DND-41 (cell line): Measurements from ENCODE around the gene SATL1.

Experiments used
- ATAC-seq: fragments of 200-7000 bp; cut with Tn5 transposase; 3 replicates; pipeline ENCODE4 v1.9.1; 2021; ENCODE audit warnings: low read depth; ENCODE audit not compliant: insufficient read depth
- DNase-seq: peaks from one replicate; pipeline ENCODE4 v3.0.0-alpha.2; 2020
- H2AFZ ChIP-seq: 2 replicates; pipeline ENCODE4 v1.6.0; 2012; ENCODE audit warnings: low read depth, low read length
- H3K27ac ChIP-seq: 2 replicates; pipeline ENCODE4 v1.5.1; 2012; ENCODE audit warnings: low read length, inconsistent platforms
- H3K27me3 ChIP-seq: fragments of 200-600 bp; sonication (generic); 2 replicates; pipeline ENCODE4 v1.6.0; 2012; ENCODE audit warnings: low read length, mild to moderate bottlenecking, inconsistent platforms; ENCODE audit not compliant: insufficient read depth, poor library complexity
- H3K36me3 ChIP-seq: 2 replicates; pipeline ENCODE4 v1.5.1; 2012; ENCODE audit warnings: low read length, inconsistent platforms; ENCODE audit not compliant: insufficient read depth
- H3K4me1 ChIP-seq: 2 replicates; pipeline ENCODE4 v1.5.1; 2012; ENCODE audit warnings: mild to moderate bottlenecking, low read length; ENCODE audit not compliant: insufficient read depth
- H3K4me2 ChIP-seq: 2 replicates; pipeline ENCODE4 v1.6.0; 2012; ENCODE audit warnings: mild to moderate bottlenecking, moderate library complexity, low read length, inconsistent platforms; ENCODE audit not compliant: insufficient read depth
- H3K4me3 ChIP-seq, 2 experiments: fragments of 200-600 bp in 1 of 2; shearing (Covaris generic) in 1 of 2; 2 replicates each; pipeline ENCODE4 v1.5.1; 2012 to 2016; ENCODE audit warnings: inconsistent platforms in 2 of 2, low read length in 2 of 2, mild to moderate bottlenecking in 2 of 2, low read depth in 1 of 2, moderate library complexity in 1 of 2
- H3K79me2 ChIP-seq: 2 replicates; pipeline ENCODE4 v1.6.0; 2012; ENCODE audit warnings: low read length, inconsistent platforms; ENCODE audit not compliant: insufficient read depth
- H3K9ac ChIP-seq: 2 replicates; pipeline ENCODE4 v1.6.0; 2012; ENCODE audit warnings: low read depth, mild to moderate bottlenecking, inconsistent platforms, low read length, moderate library complexity
- H3K9me3 ChIP-seq: 2 replicates; pipeline ENCODE4 v1.5.1; 2012; ENCODE audit warnings: low read length, moderate library complexity, mild to moderate bottlenecking, inconsistent platforms; ENCODE audit not compliant: insufficient read depth, severe bottlenecking
- H4K20me1 ChIP-seq: 2 replicates; pipeline ENCODE4 v1.6.0; 2012; ENCODE audit warnings: low read length; ENCODE audit not compliant: insufficient read depth
- EZH2 ChIP-seq: IDR thresholded peaks from 3 replicates; pipeline ENCODE4 v1.6.1; 2012; ENCODE audit warnings: borderline replicate concordance, low read depth, mild to moderate bottlenecking, moderate library complexity, low read length, inconsistent platforms; ENCODE audit not compliant: severe bottlenecking
- TF ChIP-seq, protein P1 (sequence below): IDR thresholded peaks from 2 replicates; pipeline ENCODE4 v1.5.1; 2012; ENCODE audit warnings: borderline replicate concordance, low read length, moderate library complexity, mild to moderate bottlenecking; ENCODE audit not compliant: poor library complexity, severe bottlenecking; ENCODE audit errors: extremely low read depth

The SATL1 gene

DNA sequence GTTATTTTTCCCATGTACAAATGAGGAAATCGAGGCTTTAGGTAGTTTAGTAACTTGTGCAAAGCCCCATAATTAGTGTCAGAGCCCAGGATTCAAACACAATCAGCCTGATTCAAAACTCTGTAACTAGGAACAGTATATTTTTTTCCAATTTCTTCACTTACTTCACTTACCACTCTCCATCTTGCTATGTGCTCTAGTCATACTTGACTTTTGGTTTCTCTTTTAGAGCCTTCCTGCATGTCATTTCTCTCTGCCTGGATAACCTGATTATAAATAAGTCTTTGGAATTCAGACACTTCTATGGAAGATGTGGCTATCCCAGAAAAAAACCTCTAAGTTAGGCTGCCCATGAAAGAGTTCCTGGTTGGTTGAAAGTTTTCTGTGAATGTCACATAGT, 22.2 kb downstream of the SATL1 start:
- Histone ChIP-seq H3K27ac (no peak overlapping the region), H3K4me2 (no peak overlapping the region), H3K79me2 (no peaks in the 10 kb centered on the region), H3K9ac (no peak overlapping the region), H3K9me3 (no peaks in the 10 kb centered on the region), H2AFZ (no peak overlapping the region), H4K20me1 (no peaks in the 10 kb centered on the region), H3K4me1 (no peaks in the 10 kb centered on the region), H3K4me3 (no peak overlapping the region), H3K27me3 (no peaks in the 10 kb centered on the region), H3K36me3 (no peaks in the 10 kb centered on the region)
- TF ChIP-seq EZH2 = no peak
- TF ChIP-seq, protein P1, sequence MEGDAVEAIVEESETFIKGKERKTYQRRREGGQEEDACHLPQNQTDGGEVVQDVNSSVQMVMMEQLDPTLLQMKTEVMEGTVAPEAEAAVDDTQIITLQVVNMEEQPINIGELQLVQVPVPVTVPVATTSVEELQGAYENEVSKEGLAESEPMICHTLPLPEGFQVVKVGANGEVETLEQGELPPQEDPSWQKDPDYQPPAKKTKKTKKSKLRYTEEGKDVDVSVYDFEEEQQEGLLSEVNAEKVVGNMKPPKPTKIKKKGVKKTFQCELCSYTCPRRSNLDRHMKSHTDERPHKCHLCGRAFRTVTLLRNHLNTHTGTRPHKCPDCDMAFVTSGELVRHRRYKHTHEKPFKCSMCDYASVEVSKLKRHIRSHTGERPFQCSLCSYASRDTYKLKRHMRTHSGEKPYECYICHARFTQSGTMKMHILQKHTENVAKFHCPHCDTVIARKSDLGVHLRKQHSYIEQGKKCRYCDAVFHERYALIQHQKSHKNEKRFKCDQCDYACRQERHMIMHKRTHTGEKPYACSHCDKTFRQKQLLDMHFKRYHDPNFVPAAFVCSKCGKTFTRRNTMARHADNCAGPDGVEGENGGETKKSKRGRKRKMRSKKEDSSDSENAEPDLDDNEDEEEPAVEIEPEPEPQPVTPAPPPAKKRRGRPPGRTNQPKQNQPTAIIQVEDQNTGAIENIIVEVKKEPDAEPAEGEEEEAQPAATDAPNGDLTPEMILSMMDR = no peak
- DNase-seq (no peak), ATAC-seq (no peak)

DNA sequence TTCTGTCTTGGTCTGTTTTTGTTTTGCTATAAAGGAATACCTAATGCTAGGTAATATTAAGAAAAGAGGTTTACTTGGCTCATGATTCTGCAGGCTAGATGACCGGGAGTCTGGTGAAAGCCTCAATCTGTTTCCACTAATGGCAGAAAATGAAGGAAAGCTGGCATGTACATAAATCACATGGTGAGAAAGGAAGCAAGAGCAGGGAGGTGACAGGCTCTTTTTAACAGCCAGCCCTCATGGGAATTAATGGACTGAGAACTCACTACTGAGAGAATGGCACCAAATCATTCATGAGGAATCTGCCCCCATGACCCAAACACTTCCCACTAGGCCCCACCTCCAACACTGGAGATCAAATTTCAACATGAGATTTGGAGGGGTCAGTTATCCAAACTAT, 27.6 kb downstream of the SATL1 start:
- Histone ChIP-seq H3K36me3 (no peaks in the 10 kb centered on the region), H3K4me3 (no peak overlapping the region), H3K79me2 (no peaks in the 10 kb centered on the region), H4K20me1 (no peaks in the 10 kb centered on the region), H3K4me2 (no peak overlapping the region), H3K4me1 (no peaks in the 10 kb centered on the region), H3K9ac (no peak overlapping the region), H3K27ac (no peak overlapping the region), H2AFZ (no peak overlapping the region), H3K9me3 (no peaks in the 10 kb centered on the region), H3K27me3 (no peaks in the 10 kb centered on the region)
- DNase-seq (no peak), ATAC-seq (no peak)
- TF ChIP-seq, protein P1 = no peak
- TF ChIP-seq EZH2 = no peak

DNA sequence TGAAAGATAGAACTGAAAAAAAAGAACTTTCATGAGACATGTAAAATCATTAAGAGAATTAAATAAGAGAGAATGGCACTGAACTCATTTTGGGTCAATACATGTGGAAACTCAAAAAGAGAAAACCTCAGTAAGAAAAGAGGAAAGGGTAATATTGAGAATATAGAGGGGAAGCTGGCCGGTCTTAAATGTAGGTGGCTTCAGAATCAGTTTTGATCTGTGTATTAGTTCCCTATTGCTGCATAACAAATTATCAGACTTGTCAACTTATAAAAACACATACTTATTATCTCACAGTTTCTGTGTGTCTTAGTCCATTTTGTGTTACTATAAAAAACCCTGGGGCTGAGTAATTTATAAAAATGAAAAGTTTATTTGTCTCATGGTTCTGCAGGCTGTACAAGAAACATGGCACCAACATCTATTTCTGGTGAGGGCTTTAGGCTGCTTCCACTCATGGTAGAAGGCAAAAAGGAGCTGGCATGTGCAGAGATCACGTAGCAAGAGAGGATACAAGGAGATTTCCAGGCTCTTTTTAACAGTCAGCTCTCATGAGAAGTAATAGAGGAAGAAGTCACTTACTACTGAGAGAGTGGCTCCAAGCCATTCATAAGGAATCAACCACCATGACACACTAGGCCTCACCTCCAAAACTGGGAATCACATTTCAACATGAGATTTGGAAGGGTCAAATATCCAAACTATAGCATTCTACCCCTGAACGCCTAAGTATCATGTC, 29.6 kb downstream of the SATL1 start:
- no peak for TF ChIP-seq EZH2
- TF ChIP-seq, protein P1 = no peak
- Histone ChIP-seq H4K20me1 (no peaks in the 10 kb centered on the region), H3K9me3 (no peaks in the 10 kb centered on the region), H3K27me3 (no peaks in the 10 kb centered on the region), H3K27ac (no peak overlapping the region), H3K79me2 (no peaks in the 10 kb centered on the region), H3K9ac (no peak overlapping the region), H3K4me2 (no peak overlapping the region), H2AFZ (no peak overlapping the region), H3K36me3 (no peaks in the 10 kb centered on the region), H3K4me1 (no peaks in the 10 kb centered on the region), H3K4me3 (no peak overlapping the region)
- DNase-seq (no peak), ATAC-seq (no peak)

DNA sequence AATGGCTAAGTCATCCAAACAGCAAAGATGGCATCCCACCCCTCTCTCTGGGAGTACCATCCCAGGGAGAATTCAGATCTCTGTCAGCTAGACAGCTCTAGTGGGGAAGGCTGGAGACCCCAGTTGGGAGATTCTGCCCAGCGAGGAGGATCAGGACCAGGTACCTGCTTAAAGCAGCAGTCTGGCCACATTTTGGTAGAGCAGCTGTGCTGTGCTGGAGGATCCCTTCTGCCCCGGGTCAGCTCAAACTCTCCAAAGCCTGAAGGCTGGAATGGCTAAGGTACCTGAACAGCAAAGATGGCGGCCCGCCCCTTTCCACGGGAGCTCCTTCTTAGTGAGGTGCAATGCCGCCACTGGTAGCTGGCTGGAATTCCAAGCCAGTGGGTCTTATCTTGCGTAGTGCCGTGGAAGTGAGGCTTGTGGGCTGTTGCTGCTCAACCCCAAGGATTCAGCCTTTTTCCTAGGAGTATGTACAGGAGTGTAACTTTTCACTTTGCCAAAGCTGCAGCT, 40.1 kb downstream of the SATL1 start:
- Histone ChIP-seq H3K36me3 (no peaks in the 10 kb centered on the region), H3K4me3 (no peak overlapping the region), H3K4me1 (no peaks in the 10 kb centered on the region), H3K79me2 (no peaks in the 10 kb centered on the region), H3K4me2 (no peak overlapping the region), H4K20me1 (no peaks in the 10 kb centered on the region), H3K27ac (no peak overlapping the region), H2AFZ (no peak overlapping the region), H3K9me3 (no peaks in the 10 kb centered on the region), H3K9ac (no peak overlapping the region), H3K27me3 (no peaks in the 10 kb centered on the region)
- DNase-seq (no peak), ATAC-seq (no peak)
- TF ChIP-seq, protein P1 = no peak
- no peak for TF ChIP-seq EZH2
